Brain microvascular endothelial cell (primary cell): Measurements from ENCODE around the gene BRME1.
"Not testable (repeated sequence)": the region's sequence is repeated elsewhere in the genome, so short reads cannot be mapped to it uniquely, and the experiment has no call there.

ENCODE experiments used
- DNase-seq: peaks from one replicate; pipeline ENCODE4 v3.0.0-alpha.2; 2020
- H3K27ac ChIP-seq: fragments of 250-450 bp; sonication (Bioruptor Pico); 2 replicates; pipeline ENCODE4 v1.5.1; 2020; ENCODE audit warnings: mild to moderate bottlenecking, moderate library complexity
- H3K27me3 ChIP-seq: fragments of 250-450 bp; sonication (Bioruptor Pico); replicated peaks from 2 replicates; pipeline ENCODE4 v1.5.1; 2020; ENCODE audit warnings: mild to moderate bottlenecking
- H3K36me3 ChIP-seq: fragments of 250-450 bp; sonication (Bioruptor Pico); replicated peaks from 2 replicates; pipeline ENCODE4 v1.5.1; 2020; ENCODE audit warnings: mild to moderate bottlenecking
- H3K4me3 ChIP-seq: 2 replicates; pipeline ENCODE4 v1.5.1; 2011; ENCODE audit warnings: low read depth, mild to moderate bottlenecking, control low read depth, low read length, moderate library complexity
- in situ Hi-C: cut with HindIII; loops from 2 replicates; pipeline ENCODE4 v1.10.0; 2017; ENCODE audit warnings: low sequenced_read_pairs, low pct_ligation_motif_present
- TF ChIP-seq, protein P1 (sequence below): IDR thresholded peaks from 2 replicates; pipeline ENCODE4 v1.5.1; 2011; ENCODE audit warnings: low read depth, mild to moderate bottlenecking, moderate library complexity, low read length, control low read depth, inconsistent platforms; ENCODE audit errors: missing control alignments

The BRME1 gene

DNA sequence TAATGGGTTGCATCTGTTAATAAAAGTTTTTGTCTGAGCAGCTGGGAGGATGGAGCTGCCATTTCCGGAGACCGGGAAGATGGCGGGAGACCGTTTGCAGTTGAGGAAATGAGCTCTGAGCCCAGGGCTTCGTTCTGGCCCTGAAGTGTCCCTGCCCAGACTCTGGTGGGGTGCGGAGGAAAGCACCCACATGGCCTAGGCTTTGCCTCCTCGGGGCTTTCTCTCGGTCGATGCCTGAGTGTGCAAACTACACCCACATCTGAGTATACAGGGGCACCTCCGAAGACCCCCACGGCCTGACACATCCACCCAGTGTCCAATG, 44.6 kb downstream of the BRME1 start:
- H3K27me3 ChIP-seq: no peaks in the 10 kb centered on the region
- H3K27ac ChIP-seq: peak overlapping the region; percentile 93
- TF ChIP-seq, protein P1, sequence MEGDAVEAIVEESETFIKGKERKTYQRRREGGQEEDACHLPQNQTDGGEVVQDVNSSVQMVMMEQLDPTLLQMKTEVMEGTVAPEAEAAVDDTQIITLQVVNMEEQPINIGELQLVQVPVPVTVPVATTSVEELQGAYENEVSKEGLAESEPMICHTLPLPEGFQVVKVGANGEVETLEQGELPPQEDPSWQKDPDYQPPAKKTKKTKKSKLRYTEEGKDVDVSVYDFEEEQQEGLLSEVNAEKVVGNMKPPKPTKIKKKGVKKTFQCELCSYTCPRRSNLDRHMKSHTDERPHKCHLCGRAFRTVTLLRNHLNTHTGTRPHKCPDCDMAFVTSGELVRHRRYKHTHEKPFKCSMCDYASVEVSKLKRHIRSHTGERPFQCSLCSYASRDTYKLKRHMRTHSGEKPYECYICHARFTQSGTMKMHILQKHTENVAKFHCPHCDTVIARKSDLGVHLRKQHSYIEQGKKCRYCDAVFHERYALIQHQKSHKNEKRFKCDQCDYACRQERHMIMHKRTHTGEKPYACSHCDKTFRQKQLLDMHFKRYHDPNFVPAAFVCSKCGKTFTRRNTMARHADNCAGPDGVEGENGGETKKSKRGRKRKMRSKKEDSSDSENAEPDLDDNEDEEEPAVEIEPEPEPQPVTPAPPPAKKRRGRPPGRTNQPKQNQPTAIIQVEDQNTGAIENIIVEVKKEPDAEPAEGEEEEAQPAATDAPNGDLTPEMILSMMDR: no peak
- H3K36me3 ChIP-seq: no peaks in the 10 kb centered on the region
- in situ Hi-C loops: no loop called here
- no peak overlapping the region for H3K4me3 ChIP-seq
- DNase-seq: no peak

DNA sequence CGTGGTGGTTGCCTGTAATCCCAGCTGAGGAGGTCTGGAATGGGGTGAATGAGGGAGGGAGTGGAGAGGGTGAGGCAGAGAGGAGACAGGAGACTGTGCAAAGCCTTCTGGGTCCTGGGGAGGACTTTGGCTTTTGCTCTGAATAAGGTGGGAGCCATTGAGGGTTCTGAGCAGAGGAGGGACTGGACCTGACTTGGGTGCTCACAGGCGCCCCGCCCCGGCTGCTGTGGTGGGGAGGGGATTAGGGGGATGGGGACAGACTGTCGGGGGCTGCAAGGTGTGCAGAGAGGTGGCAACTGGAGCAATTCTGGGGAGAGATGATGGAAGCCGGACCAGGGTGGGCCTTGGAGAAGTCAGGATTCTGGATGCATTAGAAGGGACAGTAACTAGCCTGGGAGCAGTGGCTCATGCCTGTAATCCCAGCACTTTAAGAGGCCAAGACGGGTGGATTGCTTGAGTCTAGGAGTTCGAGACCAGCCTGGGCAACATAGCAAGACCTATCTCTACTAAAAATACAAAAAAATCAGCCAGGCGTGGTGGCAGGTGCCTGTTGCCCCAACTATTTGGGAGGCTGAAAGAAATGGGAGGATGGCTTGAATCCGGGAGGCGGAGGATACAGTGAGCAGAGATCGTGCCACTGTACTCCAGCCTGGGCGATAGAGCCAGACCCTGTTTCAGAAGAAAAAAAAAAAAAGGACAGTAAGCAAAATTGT, 45.1 kb downstream of the BRME1 start:
- no peaks in the 10 kb centered on the region for H3K36me3 ChIP-seq
- TF ChIP-seq, protein P1: no peak
- no peak overlapping the region for H3K4me3 ChIP-seq
- H3K27me3 ChIP-seq: no peaks in the 10 kb centered on the region
- DNase-seq: no peak
- in situ Hi-C loops: no loop called here
- peak overlapping the region; percentile 93 for H3K27ac ChIP-seq

DNA sequence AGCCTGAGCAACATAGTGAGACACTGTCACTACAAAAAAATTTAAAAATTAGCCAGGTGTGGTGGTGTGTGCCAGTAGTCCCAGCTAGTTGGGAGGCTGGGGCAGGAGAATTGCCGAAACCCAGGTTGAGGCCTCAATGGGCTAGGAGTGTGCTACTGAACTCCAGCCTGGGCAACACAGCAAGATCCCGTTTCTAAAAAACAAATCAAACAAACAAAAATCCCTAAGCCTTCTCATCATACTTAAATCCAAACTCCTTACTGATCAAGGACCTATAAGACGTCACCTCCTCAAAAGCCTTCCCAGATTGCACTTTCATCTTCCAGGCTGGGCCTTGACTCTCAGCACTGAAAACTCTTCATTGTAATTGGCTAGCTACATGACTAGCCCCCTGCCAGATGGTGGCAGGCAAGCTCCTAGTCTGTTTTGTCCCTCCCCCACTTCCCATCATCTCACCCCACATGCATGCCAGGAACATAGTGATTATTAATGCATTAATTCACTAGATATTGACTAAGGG, 46.5 kb downstream of the BRME1 start:
- peak; percentile 41 for DNase-seq
- no peaks in the 10 kb centered on the region for H3K36me3 ChIP-seq
- no peak overlapping the region for H3K27ac ChIP-seq
- no peaks in the 10 kb centered on the region for H3K27me3 ChIP-seq
- TF ChIP-seq, protein P1: peak; percentile 29
- in situ Hi-C loops: no loop called here
- no peak overlapping the region for H3K4me3 ChIP-seq

DNA sequence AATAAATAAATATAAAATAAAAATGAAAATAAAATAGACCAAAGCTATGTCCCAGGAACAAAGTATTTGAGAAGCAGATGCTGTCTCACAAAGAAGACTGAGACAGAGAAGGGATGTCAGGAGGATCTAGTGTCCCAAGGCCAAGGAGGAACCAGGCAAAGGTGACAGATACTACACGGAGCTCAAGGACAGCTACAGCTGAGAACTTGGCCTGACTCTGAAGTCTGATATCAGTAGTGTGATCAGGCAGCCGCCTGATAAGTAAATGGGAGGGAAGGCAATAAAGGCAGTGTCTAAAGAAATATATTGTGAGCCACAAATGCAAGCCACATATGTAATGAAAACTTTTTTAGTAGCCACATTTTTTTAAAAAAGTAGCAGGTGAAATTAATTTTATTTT, 49.4 kb downstream of the BRME1 start:
- H3K36me3 ChIP-seq: no peaks in the 10 kb centered on the region
- H3K4me3 ChIP-seq: no peak overlapping the region
- H3K27me3 ChIP-seq: no peaks in the 10 kb centered on the region
- in situ Hi-C loops: no loop called here
- H3K27ac ChIP-seq: no peak overlapping the region
- TF ChIP-seq, protein P1: no peak
- no peak for DNase-seq

DNA sequence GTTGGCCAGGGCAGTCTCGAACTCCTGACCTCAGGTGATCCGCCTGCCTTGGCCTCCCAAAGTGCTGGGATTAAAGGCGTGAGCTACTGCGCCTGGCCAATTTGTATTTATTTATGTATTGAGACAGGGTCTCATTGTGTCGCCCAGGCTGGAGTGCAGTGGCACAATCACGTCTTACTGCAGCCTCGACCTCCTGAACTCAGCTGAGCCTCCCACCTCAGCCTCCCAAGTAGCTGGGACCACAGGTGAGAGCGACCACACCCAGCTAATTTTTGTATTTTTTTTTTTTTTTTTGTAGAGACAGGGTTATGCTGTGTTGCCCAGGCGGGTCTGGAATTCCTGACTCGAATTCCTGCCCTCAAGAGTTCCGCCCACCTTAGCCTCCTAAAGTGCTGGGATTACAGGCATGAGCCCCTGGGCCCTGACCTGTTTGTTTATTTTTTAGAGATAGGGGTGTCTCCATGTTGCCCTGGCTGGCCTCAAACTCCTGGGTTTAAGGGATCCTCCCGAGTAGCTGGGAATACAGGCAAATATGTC, 53.7 kb downstream of the BRME1 start:
- not testable (repeated sequence) for H3K4me3 ChIP-seq, DNase-seq

DNA sequence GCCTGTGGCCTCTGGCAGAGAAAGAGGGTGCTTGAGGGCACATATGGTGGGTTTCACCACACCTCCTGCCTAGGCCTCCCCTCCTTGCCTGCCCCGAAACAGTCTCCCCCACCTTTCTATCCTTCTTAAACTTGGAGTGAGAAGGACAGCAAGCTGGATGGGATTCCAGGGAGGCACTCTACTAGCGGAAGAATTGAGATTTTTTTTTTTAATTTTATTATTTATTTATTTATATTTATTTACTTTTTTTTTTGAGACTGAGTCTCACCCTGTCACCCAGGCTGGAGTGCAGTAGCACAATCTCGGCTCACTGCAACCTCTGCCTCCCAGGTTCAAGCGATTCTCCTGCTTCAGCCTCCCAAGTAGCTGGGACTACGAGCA, 54.2 kb downstream of the BRME1 start:
- H3K4me3 ChIP-seq, in situ Hi-C loops, H3K36me3 ChIP-seq, H3K27me3 ChIP-seq, DNase-seq: not testable (repeated sequence)
- peak overlapping the region; percentile 96 for H3K27ac ChIP-seq

More for the DNA sequence above, 53.7 kb downstream of the BRME1 start:
- in situ Hi-C loops, H3K36me3 ChIP-seq, H3K27me3 ChIP-seq: not testable (repeated sequence)
- peak overlapping the region; percentile 96 for H3K27ac ChIP-seq
